Lower leg skin (tissue), 3 donors: ENCODE measurements around the gene RNF213.

Source experiments
- CTCF ChIP-seq, 3 donors: fragments of 450-650 bp; IDR thresholded peaks; one replicate each; pipeline ENCODE4 v1.5.1; 2016; ENCODE audit warnings: antibody characterized with exemption in 3 of 3, mild to moderate bottlenecking in 3 of 3, moderate library complexity in 2 of 3
- POLR2A ChIP-seq, 2 donors: fragments of 450-650 bp; IDR thresholded peaks; one replicate each; pipeline ENCODE4 v1.6.1; 2016 to 2017; ENCODE audit warnings: antibody characterized with exemption in 2 of 2, mild to moderate bottlenecking in 1 of 2, moderate library complexity in 1 of 2

GRCh38 chr17:80223142-80223815 is 37.4 kb upstream of the RNF213 start:
- no peak for TF ChIP-seq CTCF (IDR thresholded peaks at IDR 0.05)
- TF ChIP-seq POLR2A (IDR thresholded peaks at IDR 0.05), result no peak
